Muscle layer of duodenum (tissue), 2 donors: ENCODE measurements around the gene C3orf85.

Experiments used
- H3K27ac ChIP-seq: one replicate; pipeline ENCODE4 v1.7.0; 2013; ENCODE audit warnings: mild to moderate bottlenecking, low read length
- H3K27me3 ChIP-seq: one replicate; pipeline ENCODE4 v1.7.0; 2013; ENCODE audit warnings: low read depth, mild to moderate bottlenecking, control low read depth, low read length
- H3K36me3 ChIP-seq, 2 donors: one replicate each; pipeline ENCODE4 v1.7.0; 2013; ENCODE audit warnings: low read length in 2 of 2, control low read depth in 1 of 2, mild to moderate bottlenecking in 1 of 2; ENCODE audit not compliant: insufficient read depth in 2 of 2, control insufficient read depth in 1 of 2
- H3K4me1 ChIP-seq, 2 donors: one replicate each; pipeline ENCODE4 v1.7.0; 2013; ENCODE audit warnings: low read length in 2 of 2, mild to moderate bottlenecking in 2 of 2, control low read depth in 1 of 2, moderate library complexity in 1 of 2; ENCODE audit not compliant: insufficient read depth in 2 of 2, control insufficient read depth in 1 of 2
- H3K4me3 ChIP-seq, 2 donors: one replicate each; pipeline ENCODE4 v1.7.0; 2013; ENCODE audit warnings: low read length in 2 of 2, low read depth in 1 of 2, mild to moderate bottlenecking in 1 of 2
- H3K9me3 ChIP-seq, 2 donors: one replicate each; pipeline ENCODE4 v1.7.0; 2013; ENCODE audit warnings: low read length in 2 of 2, control low read depth in 1 of 2, mild to moderate bottlenecking in 1 of 2; ENCODE audit not compliant: control insufficient read depth in 1 of 2
- donor health status: healthy.

Gene C3orf85

GRCh38 chr3:109152320-109152719, 15.8 kb downstream of the C3orf85 start:
- H3K9me3 ChIP-seq, result no peaks in the 10 kb centered on the region
- H3K36me3 ChIP-seq, result no peaks in the 10 kb centered on the region
- H3K4me1 ChIP-seq, result no peaks in the 10 kb centered on the region
- H3K4me3 ChIP-seq, result no peak overlapping the region
- H3K27me3 ChIP-seq, result no peaks in the 10 kb centered on the region
- H3K27ac ChIP-seq, result no peak overlapping the region

- Histone ChIP-seq H3K4me1 (no peaks in the 10 kb centered on the region), H3K4me3 (no peak overlapping the region), H3K36me3 (no peaks in the 10 kb centered on the region), H3K27me3 (no peaks in the 10 kb centered on the region), H3K9me3 (no peaks in the 10 kb centered on the region), H3K27ac (no peak overlapping the region)
These were observed 18.5 kb downstream of the C3orf85 start for GRCh38 chr3:109154979-109155378.

GRCh38 chr3:109155828-109156227, 19.3 kb downstream of the C3orf85 start:
- H3K4me1 ChIP-seq, result no peaks in the 10 kb centered on the region
- H3K9me3 ChIP-seq, result no peaks in the 10 kb centered on the region
- H3K27me3 ChIP-seq, result no peaks in the 10 kb centered on the region
- no peak overlapping the region for H3K27ac ChIP-seq
- H3K36me3 ChIP-seq, result no peaks in the 10 kb centered on the region
- H3K4me3 ChIP-seq, result no peak overlapping the region

- no peak overlapping the region for H3K27ac ChIP-seq
- H3K4me3 ChIP-seq, result no peak overlapping the region
- no peaks in the 10 kb centered on the region for H3K36me3 ChIP-seq
- no peaks in the 10 kb centered on the region for H3K4me1 ChIP-seq
- no peaks in the 10 kb centered on the region for H3K9me3 ChIP-seq
- no peaks in the 10 kb centered on the region for H3K27me3 ChIP-seq
These were observed 25.1 kb downstream of the C3orf85 start for GRCh38 chr3:109161487-109162123.

- no peak overlapping the region for H3K27ac ChIP-seq
- no peaks in the 10 kb centered on the region for H3K4me1 ChIP-seq
- H3K4me3 ChIP-seq, result no peak overlapping the region
- no peaks in the 10 kb centered on the region for H3K9me3 ChIP-seq
- H3K36me3 ChIP-seq, result no peaks in the 10 kb centered on the region
- H3K27me3 ChIP-seq, result no peaks in the 10 kb centered on the region
These were observed 29.4 kb downstream of the C3orf85 start for GRCh38 chr3:109165905-109166304.

GRCh38 chr3:109171479-109171878, 35.0 kb downstream of the C3orf85 start:
- Histone ChIP-seq H3K4me1 (no peaks in the 10 kb centered on the region), H3K4me3 (no peak overlapping the region), H3K27ac (no peak overlapping the region), H3K9me3 (no peaks in the 10 kb centered on the region), H3K27me3 (no peaks in the 10 kb centered on the region), H3K36me3 (no peaks in the 10 kb centered on the region)

GRCh38 chr3:109175411-109175810, 38.9 kb downstream of the C3orf85 start:
- H3K36me3 ChIP-seq, result no peaks in the 10 kb centered on the region
- no peak overlapping the region for H3K27ac ChIP-seq
- H3K4me1 ChIP-seq, result no peaks in the 10 kb centered on the region

GRCh38 chr3:109176726-109177125, 40.2 kb downstream of the C3orf85 start:
- Histone ChIP-seq H3K36me3 (no peaks in the 10 kb centered on the region), H3K9me3 (no peaks in the 10 kb centered on the region), H3K27ac (no peak overlapping the region), H3K4me1 (no peaks in the 10 kb centered on the region), H3K27me3 (no peaks in the 10 kb centered on the region), H3K4me3 (no peak overlapping the region)

More at GRCh38 chr3:109175411-109175810, 38.9 kb downstream of the C3orf85 start:
- Histone ChIP-seq H3K27me3 (no peaks in the 10 kb centered on the region), H3K9me3 (no peaks in the 10 kb centered on the region), H3K4me3 (no peak overlapping the region)

- Histone ChIP-seq H3K27ac (no peak overlapping the region), H3K36me3 (no peaks in the 10 kb centered on the region), H3K9me3 (no peaks in the 10 kb centered on the region), H3K4me1 (no peaks in the 10 kb centered on the region), H3K4me3 (no peak overlapping the region), H3K27me3 (no peaks in the 10 kb centered on the region)
These were observed 41.4 kb downstream of the C3orf85 start for GRCh38 chr3:109177908-109178307.

- H3K36me3 ChIP-seq, result no peaks in the 10 kb centered on the region
- no peaks in the 10 kb centered on the region for H3K4me1 ChIP-seq
- H3K27me3 ChIP-seq, result no peaks in the 10 kb centered on the region
- no peaks in the 10 kb centered on the region for H3K9me3 ChIP-seq
- no peak overlapping the region for H3K4me3 ChIP-seq
- no peak overlapping the region for H3K27ac ChIP-seq
These were observed 42.2 kb downstream of the C3orf85 start for GRCh38 chr3:109178708-109179107.

- Histone ChIP-seq H3K9me3 (no peaks in the 10 kb centered on the region), H3K36me3 (no peaks in the 10 kb centered on the region), H3K4me3 (no peak overlapping the region), H3K27ac (no peak overlapping the region), H3K4me1 (no peaks in the 10 kb centered on the region), H3K27me3 (no peaks in the 10 kb centered on the region)
These were observed 48.2 kb downstream of the C3orf85 start for GRCh38 chr3:109184726-109185125.

- Histone ChIP-seq H3K4me3 (no peak overlapping the region), H3K9me3 (no peaks in the 10 kb centered on the region), H3K27me3 (no peaks in the 10 kb centered on the region), H3K4me1 (no peaks in the 10 kb centered on the region), H3K36me3 (no peaks in the 10 kb centered on the region), H3K27ac (no peak overlapping the region)
These were observed 50.9 kb downstream of the C3orf85 start for GRCh38 chr3:109187390-109187789.
